GM19324 (cell line): ENCODE results near the gene TBC1D9.

ENCODE experiments used
- ATAC-seq: cut with Tn5 transposase; IDR thresholded peaks from one replicate; pipeline ENCODE4 v1.9.1; 2021; ENCODE audit warnings: mild to moderate bottlenecking, moderate library complexity; ENCODE audit not compliant: unreplicated experiment, low FRiP score

The TBC1D9 gene

DNA sequence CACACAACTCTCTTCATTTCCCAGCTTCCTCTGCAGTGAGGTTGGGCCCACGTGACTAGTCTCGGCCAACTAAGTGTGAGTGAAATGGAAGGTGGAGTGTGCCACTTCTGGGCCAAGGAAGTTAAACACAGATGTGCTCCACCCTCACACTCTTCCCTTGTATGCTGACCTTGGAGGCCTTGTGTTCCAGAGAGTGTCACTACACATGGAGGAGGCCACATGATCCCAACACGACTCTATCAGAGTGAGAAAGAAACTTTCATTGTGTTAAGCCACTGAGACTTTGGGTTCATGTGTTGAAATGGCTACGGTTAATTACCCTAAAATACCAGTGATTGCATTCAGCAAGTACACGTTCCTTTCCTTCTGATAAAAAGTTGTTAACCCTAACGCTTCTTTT lies 55.1 kb downstream of the TBC1D9 start:
- ATAC-seq, result no peak

DNA sequence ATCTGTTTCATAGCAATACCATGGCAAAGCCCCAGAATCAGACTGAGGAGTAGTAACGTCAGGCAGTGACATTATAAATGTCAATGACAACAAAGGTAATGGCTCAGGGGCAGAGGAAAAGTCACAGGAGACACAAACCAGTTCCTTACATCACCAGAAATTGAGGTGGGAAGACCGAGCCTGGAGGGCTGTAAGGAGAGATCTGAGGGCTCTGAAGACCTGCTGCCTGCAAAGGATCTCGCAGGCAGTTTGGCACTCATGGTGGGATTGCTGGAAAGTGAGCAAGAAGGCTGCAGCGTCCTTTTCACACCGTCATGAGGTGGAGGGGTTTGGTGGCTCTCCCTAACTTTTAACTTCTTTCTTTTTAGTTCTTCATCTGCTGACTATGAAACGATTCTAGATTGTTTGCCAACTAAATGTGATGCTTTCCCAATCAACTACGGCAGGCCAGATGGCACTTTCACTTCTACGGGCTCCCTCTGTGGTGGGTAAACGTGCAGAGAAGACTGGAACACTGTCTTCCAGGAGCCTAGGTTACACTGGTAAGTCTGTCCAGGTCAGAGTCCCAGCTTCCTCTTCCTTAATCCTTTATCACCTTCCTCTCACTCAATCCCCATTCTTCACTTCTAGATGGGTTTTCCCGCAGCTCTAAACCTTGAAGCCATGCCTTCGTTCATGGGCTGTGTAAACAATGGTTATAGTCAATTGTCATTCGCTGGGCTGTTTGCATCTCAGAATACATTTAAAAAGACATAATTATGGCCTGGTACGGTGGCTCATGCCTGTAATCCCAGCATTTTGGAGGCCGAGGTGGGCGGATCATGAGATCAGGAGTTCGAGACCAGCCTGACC lies 58.2 kb downstream of the TBC1D9 start:
- no peak for ATAC-seq

DNA sequence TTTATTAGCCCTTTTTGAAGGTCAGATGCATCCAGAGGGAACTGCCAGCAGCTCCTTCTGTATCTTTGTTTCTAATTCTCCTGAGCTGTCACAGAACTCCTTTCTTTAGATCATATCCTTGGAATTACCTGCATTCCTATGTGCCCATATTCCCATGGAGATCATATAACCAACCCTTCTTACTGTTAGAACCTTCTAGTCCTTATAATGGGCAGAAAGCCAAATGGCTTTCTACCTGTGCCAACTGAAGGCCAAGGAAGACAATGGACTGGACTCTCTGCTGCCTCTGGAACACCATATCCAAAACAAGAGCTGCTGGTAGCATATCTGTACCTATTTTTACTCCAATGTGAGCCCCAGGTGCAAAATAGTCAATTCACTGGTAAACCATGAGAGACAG lies 60.7 kb downstream of the TBC1D9 start:
- ATAC-seq, result no peak

DNA sequence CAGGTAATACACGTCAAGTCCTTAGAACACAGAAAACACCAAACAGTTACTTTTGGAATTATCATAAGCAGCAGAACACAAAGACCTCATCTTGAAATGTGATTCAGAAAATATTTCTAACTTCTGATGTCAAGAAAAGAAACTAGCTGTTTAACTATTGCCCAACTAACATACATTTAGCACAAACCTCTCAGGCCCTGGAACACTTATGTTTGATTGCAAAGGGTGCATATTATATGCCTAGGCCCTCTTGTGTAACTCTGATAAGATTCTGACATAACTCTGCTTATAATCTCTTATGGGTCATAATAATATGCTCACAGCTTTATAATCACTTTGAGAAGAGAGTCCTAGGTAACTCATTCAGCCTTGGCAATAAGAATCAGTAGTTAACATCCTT lies 62.6 kb downstream of the TBC1D9 start:
- no peak for ATAC-seq

DNA sequence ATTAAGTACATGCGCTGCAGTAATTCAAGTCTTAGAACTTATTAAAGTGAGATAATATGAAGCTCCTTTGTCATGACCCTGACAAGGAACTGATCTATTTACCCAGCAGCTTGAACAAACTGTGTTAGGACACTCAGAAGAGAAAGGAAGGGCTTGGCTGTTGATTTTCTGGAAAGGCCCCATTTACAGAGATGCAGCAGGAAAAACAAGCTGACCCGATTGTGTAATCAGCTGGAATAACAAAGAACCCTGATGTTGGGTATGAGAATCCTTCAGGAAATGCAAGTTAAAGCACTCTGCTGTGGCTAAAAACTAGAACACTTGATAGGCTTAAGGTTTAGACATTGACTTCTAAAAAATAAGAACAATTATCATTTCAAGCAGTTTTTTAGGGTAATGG lies 64.8 kb downstream of the TBC1D9 start:
- ATAC-seq, result no peak

DNA sequence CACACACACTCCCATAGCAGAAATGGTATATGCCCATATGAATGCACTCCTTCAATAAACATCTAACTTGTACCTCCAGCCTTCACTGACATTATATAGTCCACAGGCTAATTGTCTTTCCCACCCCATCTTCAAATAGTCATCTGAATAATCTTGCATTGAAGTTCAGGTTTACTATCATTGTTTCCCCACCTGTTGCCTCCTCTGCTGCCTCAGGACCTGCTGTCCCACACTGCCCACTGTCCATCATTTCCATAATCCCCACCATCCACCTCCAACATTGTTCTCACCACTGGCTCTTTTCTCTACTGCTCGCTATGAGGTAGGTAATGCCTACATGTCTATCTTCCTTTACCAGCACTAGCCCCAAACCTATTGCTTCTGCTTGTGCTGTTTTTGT lies 66.1 kb downstream of the TBC1D9 start:
- no peak for ATAC-seq

DNA sequence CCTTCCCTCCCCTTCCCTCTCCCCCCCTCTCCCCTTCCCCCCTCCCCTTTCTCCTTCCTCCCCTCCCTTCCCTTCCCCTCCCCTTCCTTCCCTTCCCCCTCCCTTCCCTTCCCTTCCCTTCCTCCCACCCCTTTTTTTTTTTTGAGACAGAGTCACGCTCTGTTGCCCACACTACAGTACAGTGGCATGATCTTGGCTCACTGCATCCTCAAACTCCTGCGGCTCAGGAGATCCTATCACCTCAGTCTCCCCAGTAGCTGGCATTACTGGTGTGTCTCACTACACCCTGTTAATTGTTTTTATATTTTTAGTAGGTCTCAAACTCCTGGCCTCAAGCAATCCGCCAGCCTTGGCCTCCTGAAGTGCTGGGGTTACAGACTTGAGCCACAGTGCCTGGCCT lies 66.6 kb downstream of the TBC1D9 start:
- no peak for ATAC-seq

DNA sequence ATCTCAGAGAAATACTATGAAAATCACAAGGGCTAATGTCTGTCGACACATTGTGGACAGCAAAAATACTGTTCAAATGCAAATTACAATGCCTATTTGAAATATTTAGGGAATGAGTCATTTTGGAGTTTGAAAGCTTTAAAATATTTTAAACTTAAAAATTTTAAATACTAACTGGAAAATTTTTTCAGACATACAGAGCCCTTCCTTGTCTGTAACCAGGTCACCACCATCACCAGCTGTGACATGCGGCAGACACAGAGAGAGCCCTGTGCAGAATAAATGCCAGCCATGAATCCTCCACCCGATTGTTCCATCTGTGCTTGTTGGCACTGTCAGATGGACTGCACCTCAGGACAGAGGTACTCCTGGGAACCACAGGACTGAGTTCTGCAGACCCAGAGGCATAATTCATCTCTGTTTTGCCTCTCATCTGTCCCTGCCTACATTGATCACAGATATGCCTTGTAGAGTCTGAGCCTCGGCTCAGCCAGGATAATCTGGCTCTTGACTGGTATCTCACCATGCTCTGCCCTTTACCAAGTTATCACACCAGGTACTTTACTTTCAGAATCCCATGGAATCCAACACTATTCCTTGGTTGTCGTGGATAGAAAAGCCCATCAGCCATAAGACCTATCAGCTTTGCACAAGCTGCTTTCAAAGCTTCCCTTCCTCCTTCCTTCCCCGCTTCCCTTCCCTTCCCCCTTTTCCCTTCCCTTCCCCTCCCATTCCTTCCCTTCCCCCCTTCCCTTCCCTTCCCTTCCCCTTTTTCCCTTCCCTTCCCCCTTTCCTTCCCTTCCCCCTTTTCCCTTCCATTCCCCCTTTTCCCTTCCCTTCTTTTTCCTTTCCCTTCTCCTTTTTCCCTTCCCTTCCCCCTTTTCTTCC lies 67.2 kb downstream of the TBC1D9 start:
- ATAC-seq, result no peak

DNA sequence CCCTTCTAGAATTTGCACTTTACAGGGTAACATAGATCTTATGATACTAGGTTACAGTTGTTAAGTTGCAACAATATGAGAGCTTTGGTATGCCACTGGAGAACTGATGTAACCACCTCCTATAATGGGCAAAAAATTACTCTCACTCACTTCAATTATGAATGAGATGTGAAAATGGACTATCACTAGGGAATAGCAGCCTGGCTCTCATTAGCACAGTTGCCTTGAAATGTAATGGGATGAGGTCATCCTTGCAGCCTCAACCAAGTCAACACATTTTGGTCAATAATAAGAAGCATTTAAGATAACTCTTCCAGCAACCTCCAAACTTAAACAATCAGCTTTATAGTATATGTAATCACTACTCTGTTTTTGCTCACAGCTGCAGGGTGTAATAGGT lies 69.4 kb downstream of the TBC1D9 start:
- no peak for ATAC-seq

DNA sequence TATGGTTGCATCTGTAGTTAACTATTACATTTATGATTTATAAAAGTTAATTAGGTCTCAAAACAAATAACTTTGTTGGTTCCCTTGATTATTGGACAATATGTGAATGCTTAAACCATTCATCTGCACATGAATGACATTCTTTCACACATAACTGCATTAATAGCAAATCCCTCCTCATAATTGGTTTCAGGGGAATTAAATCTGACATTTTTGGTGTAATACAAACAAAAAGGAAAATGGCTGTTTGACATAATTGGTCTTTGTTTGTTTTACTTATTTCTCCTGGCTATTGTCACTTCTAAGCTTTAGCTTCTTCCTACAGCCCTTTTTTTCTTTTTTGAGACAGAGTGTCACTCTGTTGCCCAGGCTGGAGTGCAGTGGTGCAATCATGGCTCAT lies 71.9 kb downstream of the TBC1D9 start:
- no peak for ATAC-seq

DNA sequence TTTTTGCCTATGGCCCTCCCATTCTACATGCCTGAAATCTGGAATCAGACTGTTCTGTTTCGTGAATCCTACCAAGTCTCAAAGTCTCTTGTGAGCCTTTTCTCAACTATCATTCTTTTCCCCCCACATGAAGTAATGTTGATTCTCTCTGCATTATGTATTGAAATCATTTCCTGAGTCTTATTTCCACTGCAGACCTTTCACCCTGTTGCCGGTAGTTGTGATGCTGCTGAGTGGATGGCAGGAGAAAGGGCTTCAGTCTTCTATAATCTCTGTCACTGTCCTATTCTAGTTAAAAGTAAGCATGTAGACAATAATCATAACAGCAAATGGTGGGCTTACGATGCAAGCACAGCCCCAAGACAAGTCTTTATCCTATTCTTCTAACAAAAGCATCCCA lies 75.0 kb downstream of the TBC1D9 start:
- ATAC-seq, result no peak

DNA sequence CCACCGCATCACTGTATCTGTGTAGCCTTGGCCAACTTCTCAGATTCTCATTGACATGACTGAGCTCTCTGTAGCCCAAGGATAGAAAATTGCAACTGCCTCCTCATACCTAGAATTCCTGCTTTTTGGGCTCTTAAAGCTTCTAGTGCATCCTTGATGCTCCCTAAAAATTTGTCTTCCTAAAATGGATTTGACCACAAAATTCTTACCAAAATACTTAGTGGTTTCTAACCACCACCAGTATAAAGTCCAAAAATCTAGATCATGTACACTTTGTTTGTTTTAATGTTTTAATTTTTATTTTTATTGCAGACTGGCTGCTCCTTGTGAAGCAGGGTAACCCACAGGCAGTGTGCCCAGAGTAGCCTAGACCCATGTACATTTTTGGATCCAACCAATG lies 75.5 kb downstream of the TBC1D9 start:
- no peak for ATAC-seq

DNA sequence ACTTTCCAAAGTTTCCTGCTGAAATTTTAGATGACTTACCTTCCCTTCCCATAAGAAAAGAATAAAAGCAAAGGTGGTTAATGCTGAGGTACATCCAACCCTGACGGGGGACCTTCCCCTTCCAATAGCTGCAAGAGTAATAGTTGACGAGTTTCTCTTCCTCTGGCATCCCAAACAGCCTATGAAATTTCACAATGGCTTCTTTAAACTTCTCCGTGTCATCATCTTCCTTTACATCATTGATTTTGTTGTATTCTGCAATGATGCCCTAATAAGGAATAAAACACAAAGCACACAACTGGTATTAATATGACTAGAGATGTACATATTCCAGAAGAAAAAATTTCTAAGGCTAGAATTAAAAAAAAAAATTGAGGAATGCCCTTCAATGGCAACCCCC lies 76.6 kb downstream of the TBC1D9 start:
- ATAC-seq, result no peak

DNA sequence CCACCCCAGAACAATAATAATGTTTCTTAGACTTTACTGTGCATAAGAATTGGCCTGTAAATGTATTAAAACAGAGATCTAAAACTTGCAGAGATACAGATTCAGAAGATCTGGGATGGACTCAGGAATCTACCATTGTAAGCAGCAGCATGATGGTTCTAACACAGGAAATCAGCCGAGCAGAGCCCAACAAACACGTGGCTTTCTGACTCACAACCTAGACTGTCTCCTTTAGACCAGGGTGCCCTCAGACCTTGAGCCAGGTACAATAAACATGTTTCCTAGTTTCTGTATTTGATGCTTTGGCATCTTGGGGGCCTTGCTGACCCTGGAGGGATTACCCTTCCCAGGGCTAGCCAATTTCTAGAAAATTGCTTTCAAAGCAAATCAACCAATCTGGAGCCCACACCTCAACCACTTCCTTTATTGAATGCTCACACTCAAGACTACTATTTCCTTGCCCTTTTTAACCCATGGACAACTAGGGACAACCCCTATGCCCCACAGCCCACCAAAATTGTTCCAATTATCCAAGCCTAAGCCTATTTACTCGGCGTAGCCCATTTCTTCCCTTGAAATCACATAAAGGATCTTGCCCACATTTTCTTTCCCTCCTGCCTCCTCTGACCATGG lies 80.5 kb downstream of the TBC1D9 start:
- no peak for ATAC-seq

DNA sequence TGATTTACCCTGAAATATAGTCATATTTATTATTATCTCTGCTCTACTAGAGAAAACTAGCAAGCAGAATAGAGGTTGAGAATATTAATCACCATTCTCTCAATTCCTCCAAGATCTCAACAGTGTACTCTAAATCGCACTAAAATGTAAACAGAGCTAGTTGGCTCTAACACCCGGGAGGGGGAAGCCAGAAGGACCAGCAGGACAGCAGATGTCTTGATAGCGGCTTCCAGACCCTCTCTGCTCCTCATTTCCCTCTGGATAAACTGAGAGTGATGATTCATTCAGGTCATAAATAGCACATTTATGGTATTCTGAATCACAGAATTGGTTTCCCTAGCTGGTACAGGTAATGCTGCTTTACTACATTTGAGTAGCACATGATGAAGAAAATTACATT lies 82.5 kb downstream of the TBC1D9 start:
- ATAC-seq, result no peak

DNA sequence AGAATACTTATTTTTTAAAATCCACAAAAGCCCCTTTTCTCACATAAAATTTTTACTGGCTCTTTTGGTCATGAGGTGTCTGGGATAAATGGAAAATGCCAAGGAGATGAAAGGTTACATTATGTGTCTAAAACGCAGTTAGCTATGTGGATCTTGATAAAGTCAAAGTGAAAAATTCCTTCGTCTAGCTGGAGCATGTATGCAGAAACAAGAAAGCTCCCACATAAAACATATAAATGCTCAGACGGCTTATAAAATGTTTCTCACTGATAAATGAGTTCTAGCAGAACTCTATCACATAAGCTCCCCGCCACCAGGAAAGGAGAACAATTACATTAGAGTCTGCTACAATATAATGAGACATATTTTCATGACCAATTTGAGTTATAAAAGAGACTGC lies 83.8 kb downstream of the TBC1D9 start:
- no peak for ATAC-seq

DNA sequence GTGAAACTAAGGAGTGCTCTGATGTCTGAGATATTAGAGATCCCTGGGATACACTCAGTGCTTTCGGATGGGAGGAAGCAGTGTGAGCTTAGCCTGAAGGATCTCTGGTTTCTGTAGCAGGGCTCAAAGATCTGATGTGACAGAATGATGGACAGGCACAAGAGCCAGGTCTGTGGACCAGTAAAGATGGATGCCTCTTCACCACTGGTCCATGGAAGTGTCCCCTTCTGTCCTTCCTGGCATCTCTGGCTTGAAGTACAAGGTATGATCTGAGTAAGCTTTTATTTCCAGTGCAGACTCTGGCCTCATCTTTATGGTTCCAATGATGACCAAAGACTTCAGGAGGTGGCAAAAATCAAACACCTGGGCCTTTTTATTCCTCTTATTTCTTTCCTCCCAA lies 88.1 kb downstream of the TBC1D9 start:
- no peak for ATAC-seq

DNA sequence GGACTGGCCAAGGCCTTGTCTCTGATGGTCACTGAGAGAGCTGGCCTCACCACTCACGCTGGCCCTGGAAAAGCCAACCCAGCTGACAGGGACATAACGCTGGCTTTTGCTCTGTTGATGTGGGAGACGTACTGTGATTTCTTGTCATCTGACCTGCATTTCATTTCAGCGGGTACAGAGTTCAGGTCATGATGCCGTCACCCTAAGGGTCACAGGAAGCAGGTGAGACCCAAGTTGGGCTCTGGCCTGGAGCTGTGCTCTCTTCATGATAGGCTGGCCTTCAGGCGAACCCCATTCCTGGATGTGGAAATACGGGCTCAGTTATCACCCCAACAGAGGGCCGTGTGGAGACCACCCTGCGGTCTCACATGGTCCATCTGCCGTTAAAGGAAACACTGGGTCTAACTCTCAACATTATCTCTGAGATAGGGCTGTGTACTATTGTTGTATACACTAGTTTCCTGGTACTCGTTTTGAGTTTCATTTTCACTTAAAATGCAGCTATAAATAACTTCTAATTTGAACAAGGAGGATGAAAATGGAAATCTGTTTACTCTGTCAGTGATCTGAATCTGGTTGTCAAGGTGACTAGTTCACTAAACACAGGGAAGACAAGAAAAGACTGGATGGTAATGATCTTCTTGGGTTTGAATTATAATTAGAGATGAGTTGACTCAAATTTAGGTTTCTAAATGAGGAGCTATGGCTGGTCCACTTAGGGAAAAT lies 89.1 kb downstream of the TBC1D9 start:
- ATAC-seq, result no peak

DNA sequence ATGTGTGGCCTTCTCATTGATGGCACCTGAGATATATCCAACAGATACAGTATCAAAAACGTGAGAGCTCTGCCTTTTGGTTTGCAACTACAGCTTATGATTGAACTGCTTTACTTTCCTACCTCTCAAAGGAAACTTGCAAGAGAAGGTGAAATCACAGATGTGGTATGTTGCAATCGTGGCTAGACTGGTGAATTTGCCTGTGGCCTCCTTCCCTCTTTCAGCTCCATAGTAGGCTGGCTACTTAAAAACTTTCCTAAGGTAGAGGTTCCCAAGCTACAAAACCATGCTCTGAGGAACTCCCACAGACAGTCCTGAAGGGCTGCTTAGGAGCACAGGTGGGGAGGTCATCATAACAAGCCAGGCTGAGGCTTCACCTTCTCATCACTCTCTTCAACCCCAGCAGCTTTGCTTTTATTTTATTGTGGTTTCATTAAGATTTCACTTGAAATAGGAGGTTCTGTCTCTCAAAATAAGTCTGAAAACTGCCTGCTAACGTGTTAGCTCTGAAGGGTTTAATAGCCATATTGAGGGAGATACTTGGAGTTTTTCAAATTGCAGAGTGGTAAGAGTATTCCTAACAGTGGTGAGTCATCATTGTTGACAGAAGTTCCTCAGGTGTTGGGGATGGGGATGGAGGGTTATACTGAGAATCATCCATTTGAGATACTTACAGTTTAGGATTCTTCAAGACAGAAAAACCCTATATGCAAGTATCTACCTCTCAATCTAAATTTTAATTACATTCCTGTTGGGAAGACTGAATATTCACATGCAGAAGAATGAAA lies 93.9 kb downstream of the TBC1D9 start:
- no peak for ATAC-seq

DNA sequence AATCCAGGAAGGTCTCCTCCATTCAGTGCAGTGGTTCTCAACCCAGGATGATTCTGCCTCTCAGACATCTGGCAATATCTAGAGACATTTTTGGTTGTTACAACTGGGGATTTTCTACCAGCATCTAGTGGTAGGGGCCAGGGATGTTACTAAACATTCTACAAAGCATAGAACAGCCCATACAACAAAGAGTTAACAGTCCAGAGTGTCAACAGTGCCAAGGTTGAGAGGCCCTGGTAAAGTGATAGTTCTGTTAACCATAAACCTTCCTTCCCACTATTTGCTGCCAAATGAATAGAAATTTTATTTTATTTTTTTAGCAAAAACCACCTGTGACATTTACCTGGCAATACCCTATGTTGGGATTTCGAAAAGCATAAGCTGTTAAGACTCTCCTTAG lies 94.6 kb downstream of the TBC1D9 start:
- no peak for ATAC-seq
